Tibial artery (tissue), 4 donors: ENCODE measurements around the gene ZBTB16.

Source experiments
- DNase-seq, 2 donors: peaks; one replicate each; pipeline ENCODE4 v3.0.0-alpha.2; 2019
- H3K27ac ChIP-seq, 2 donors: fragments of 200-600 bp; sonication (generic) in 1 of 2; 1 replicate in 1 of 2; 2 replicates in 1 of 2; pipeline ENCODE4 v1.5.1; 2018 to 2019; ENCODE audit warnings: mild to moderate bottlenecking in 1 of 2
- H3K27me3 ChIP-seq, 2 donors: fragments of 200-600 bp; sonication (generic) in 1 of 2; one replicate each; pipeline versions ENCODE4 v1.5.1 to v1.6.0; 2016 to 2019
- H3K36me3 ChIP-seq, 3 donors: fragments of 200-600 bp; sonication (generic) in 2 of 3; one replicate each; pipeline ENCODE4 v1.5.1; 2016 to 2019; ENCODE audit warnings: mild to moderate bottlenecking in 2 of 3
- H3K4me1 ChIP-seq, 4 donors: fragments of 200-600 bp; sonication (generic) in 2 of 4; 1 replicate in 3 of 4; 2 replicates in 1 of 4; pipeline ENCODE4 v1.5.1; 2016 to 2019
- H3K4me3 ChIP-seq, 2 donors: fragments of 200-600 bp; sonication (generic) in 1 of 2; 1 replicate in 1 of 2; 2 replicates in 1 of 2; pipeline ENCODE4 v1.5.1; 2018 to 2019; ENCODE audit warnings: mild to moderate bottlenecking in 2 of 2
- H3K9me3 ChIP-seq, 3 donors: fragments of 200-600 bp; sonication (generic) in 1 of 3; one replicate each; pipeline ENCODE4 v1.5.1; 2016 to 2019
- CTCF ChIP-seq, 2 experiments: fragments of 200-600 bp in 1 of 2; fragments of 450-650 bp in 1 of 2; IDR thresholded peaks; one replicate each; pipeline ENCODE4 v1.5.1; 2017 to 2019; ENCODE audit warnings: antibody characterized with exemption in 2 of 2, mild to moderate bottlenecking in 1 of 2, moderate library complexity in 1 of 2
- intact Hi-C: fragments of 100-400 bp; cut with DNase I; formaldehyde crosslinking; loops from one replicate; pipeline ENCODE4 v1.15.0; 2023; ENCODE audit warnings: low total_unique reads

Gene ZBTB16

DNA sequence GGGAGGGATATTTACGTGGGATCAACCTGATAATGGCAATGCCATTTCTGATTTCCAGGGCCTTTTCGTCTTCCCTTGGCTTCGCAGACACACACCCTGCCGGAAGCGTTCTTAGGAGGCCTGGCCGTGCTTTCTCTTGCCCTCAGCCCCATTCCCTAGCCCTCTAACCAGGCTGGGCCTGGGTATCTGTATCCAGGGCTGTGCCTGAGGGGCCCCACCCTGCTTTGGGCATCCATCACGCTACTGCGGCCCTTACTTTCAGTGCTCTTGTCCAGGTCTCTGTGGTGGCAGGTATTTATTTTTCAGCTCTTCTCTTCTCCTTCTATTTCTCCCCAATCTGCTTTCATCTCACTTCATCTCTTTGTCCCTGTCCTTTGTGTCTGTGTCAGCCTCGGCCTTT, 105.0 kb downstream of the ZBTB16 start:
- intact Hi-C loops = loop anchor here (10.0 kb wide), 1 partner anchor 140 kb away; no protein-coding TSS in a partner anchor
- H3K4me3 ChIP-seq = no peak overlapping the region

GRCh38 chr11:114165326-114166230, 106.1 kb downstream of the ZBTB16 start:
- Histone ChIP-seq H3K36me3 (peaks cover 0 to 15% (median 14%) of the 10 kb centered on the region in 3 donors), H3K4me1 (peaks cover 20 to 98% (median 94%) of the 10 kb centered on the region in 4 donors), H3K27me3 (no peaks in the 10 kb centered on the region), H3K4me3 (no peak overlapping the region), H3K27ac (peak overlapping the region; percentile 94 to 95), H3K9me3 (no peaks in the 10 kb centered on the region)
- intact Hi-C loops = loop anchor here (10.0 kb wide), 1 partner anchor 139 kb away; no protein-coding TSS in a partner anchor
- DNase-seq = peak in 1 of 2 donors; percentile 61
- TF ChIP-seq CTCF (IDR thresholded peaks at IDR 0.05) = no peak

More for the DNA sequence above, 105.0 kb downstream of the ZBTB16 start:
- TF ChIP-seq CTCF (IDR thresholded peaks at IDR 0.05) = no peak
- Histone ChIP-seq H3K9me3 (no peaks in the 10 kb centered on the region), H3K36me3 (peaks cover 0 to 18% (median 7%) of the 10 kb centered on the region in 3 donors), H3K27me3 (no peaks in the 10 kb centered on the region), H3K4me1 (peaks cover 19 to 97% (median 91%) of the 10 kb centered on the region in 4 donors), H3K27ac (peak overlapping the region; percentile 94 to 95)
- DNase-seq = no peak

DNA sequence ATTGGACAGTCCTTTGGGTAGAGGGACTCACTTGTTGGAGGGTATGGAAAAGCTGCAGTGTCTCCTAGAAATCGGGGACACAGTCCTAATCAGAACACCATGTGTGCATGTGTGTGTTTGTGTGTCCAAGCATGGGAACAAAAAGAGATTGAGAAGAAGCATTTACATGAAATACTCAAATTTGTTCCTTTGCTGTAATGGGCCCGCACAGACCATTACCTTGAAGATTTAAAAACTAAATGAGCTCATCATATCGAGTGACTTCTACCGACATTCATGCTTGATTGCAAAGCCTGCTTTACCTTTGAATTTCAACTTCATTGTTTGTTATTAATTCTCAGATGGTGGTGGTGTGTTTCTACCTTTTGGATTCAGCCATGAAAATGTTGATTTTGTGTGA, 106.9 kb downstream of the ZBTB16 start:
- Histone ChIP-seq H3K4me1 (peaks cover 26 to 98% (median 94%) of the 10 kb centered on the region in 4 donors), H3K4me3 (no peak overlapping the region), H3K9me3 (no peaks in the 10 kb centered on the region), H3K27me3 (no peaks in the 10 kb centered on the region), H3K36me3 (peaks cover 0 to 15% (median 14%) of the 10 kb centered on the region in 3 donors), H3K27ac (peak overlapping the region; percentile 94 to 95)
- intact Hi-C loops = loop anchor here (10.0 kb wide), 1 partner anchor 138 kb away; no protein-coding TSS in a partner anchor
- no peak for TF ChIP-seq CTCF (IDR thresholded peaks at IDR 0.05)
- DNase-seq = no peak

DNA sequence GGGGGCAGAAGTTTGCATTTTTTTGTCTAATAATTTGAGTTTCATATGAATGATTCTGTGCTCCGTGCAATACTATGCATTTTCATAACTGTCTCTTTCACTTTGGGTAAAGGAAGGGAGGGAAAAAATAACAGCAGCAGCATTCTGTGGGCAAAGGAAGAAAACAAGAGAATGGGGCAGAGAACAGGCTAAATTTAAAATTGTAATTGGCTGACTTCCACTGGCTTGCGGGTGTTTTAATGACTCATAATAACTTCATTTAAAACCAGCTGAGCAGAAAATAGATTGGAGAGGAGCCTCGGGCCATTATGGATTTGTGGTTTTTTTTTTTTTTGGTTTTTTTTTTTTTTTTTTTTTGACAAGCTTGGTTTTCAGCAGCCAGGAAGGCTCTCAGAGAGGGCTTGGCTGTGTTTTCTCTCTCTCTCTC, 107.4 kb downstream of the ZBTB16 start:
- no peak overlapping the region for H3K4me3 ChIP-seq
- H3K4me1 ChIP-seq = peaks cover 26 to 98% (median 94%) of the 10 kb centered on the region in 4 donors
- TF ChIP-seq CTCF (IDR thresholded peaks at IDR 0.05) = no peak
- H3K27ac ChIP-seq = peak overlapping the region; percentile 94 to 95
- H3K9me3 ChIP-seq = no peaks in the 10 kb centered on the region
- H3K36me3 ChIP-seq = peaks cover 0 to 16% (median 14%) of the 10 kb centered on the region in 3 donors
- no peaks in the 10 kb centered on the region for H3K27me3 ChIP-seq
- intact Hi-C loops = loop anchor here (10.0 kb wide), 1 partner anchor 138 kb away; no protein-coding TSS in a partner anchor
- peak in 1 of 2 donors; percentile 62 for DNase-seq

- no peak for TF ChIP-seq CTCF (IDR thresholded peaks at IDR 0.05)
- Histone ChIP-seq H3K27me3 (no peaks in the 10 kb centered on the region), H3K9me3 (no peaks in the 10 kb centered on the region), H3K4me1 (peaks cover 26 to 98% (median 94%) of the 10 kb centered on the region in 4 donors), H3K4me3 (peak overlapping the region in 1 of 2 donors; percentile 7), H3K36me3 (peaks cover 4 to 21% (median 14%) of the 10 kb centered on the region in 3 donors), H3K27ac (peak overlapping the region; percentile 94 to 95)
- intact Hi-C loops = loop anchor here (10.0 kb wide), 1 partner anchor 137 kb away; no protein-coding TSS in a partner anchor
- no peak for DNase-seq
Observed at GRCh38 chr11:114167355-114167754, 107.8 kb downstream of the ZBTB16 start.
